GM19239 (cell line): ENCODE data around the gene FAAP100.

Source experiments
- DNase-seq: peaks from one replicate; pipeline ENCODE4 v3.0.0; 2011; ENCODE audit warnings: low spot score; ENCODE audit not compliant: insufficient read length
- FAIRE-seq: peaks from 2 replicates; lab custom pipeline; 2011; peaks lifted over from hg19 to GRCh38; lab: Jason Lieb, UNC

Gene FAAP100

GRCh38 chr17:81577278-81578000 is 25.3 kb upstream of the FAAP100 start:
- FAIRE-seq (no peak), DNase-seq (no peak)

GRCh38 chr17:81576621-81577277 is 24.6 kb upstream of the FAAP100 start:
- DNase-seq: no peak
- no peak for FAIRE-seq

- DNase-seq: no peak
- no peak for FAIRE-seq
Observed at GRCh38 chr17:81575836-81576235, 23.7 kb upstream of the FAAP100 start.

- DNase-seq (no peak), FAIRE-seq (no peak)
Observed at GRCh38 chr17:81574643-81574956, 22.4 kb upstream of the FAAP100 start.

GRCh38 chr17:81573794-81574642 is 21.9 kb upstream of the FAAP100 start:
- DNase-seq (no peak), FAIRE-seq (no peak)

- no peak for FAIRE-seq
Observed at GRCh38 chr17:81572563-81573168, 20.5 kb upstream of the FAAP100 start.

GRCh38 chr17:81570964-81571363 is 18.8 kb upstream of the FAAP100 start:
- FAIRE-seq (no peak), DNase-seq (no peak)

More at GRCh38 chr17:81572563-81573168, 20.5 kb upstream of the FAAP100 start:
- DNase-seq: no peak

GRCh38 chr17:81569986-81570514 is 17.9 kb upstream of the FAAP100 start:
- DNase-seq (no peak), FAIRE-seq (no peak)

- DNase-seq (no peak), FAIRE-seq (no peak)
Observed at GRCh38 chr17:81568416-81568815, 16.3 kb upstream of the FAAP100 start.

- FAIRE-seq: no peak
- no peak for DNase-seq
Observed at GRCh38 chr17:81567191-81567590, 15.0 kb upstream of the FAAP100 start.

GRCh38 chr17:81566461-81567126 is 14.4 kb upstream of the FAAP100 start:
- FAIRE-seq (no peak), DNase-seq (no peak)

- DNase-seq (no peak), FAIRE-seq (no peak)
Observed at GRCh38 chr17:81565231-81565630, 13.1 kb upstream of the FAAP100 start.

GRCh38 chr17:81564778-81565177 is 12.6 kb upstream of the FAAP100 start:
- DNase-seq: no peak
- FAIRE-seq: no peak

- DNase-seq (no peak), FAIRE-seq (no peak)
Observed at GRCh38 chr17:81563861-81564586, 11.9 kb upstream of the FAAP100 start.

- peak; percentile 70 for FAIRE-seq
- DNase-seq: no peak
Observed at GRCh38 chr17:81561494-81561885, 9.3 kb upstream of the FAAP100 start.

GRCh38 chr17:81558941-81559806 is 7.0 kb upstream of the FAAP100 start:
- no peak for FAIRE-seq
- no peak for DNase-seq

GRCh38 chr17:81558115-81558468 is 5.9 kb upstream of the FAAP100 start:
- DNase-seq: no peak
- FAIRE-seq: no peak

- DNase-seq (no peak), FAIRE-seq (no peak)
Observed at GRCh38 chr17:81557276-81558114, 5.3 kb upstream of the FAAP100 start.
